Neural cell (in vitro differentiated cells): ENCODE results near the gene CFAP210. TPM values are rescaled to one million over a fixed set of nuclear protein-coding genes. Genes with fewer than 3 reads are reported as not detected.

Experiments used
- H2AFZ ChIP-seq: fragments of 200-600, 300-800 bp; sonication (generic), shearing (Covaris generic); 2 replicates; pipeline ENCODE4 v1.6.0; 2014; ENCODE audit warnings: low read depth, mild to moderate bottlenecking, antibody characterized with exemption, low read length, moderate library complexity
- H3F3A ChIP-seq: fragments of 200-600 bp; shearing (Covaris generic); 2 replicates; pipeline ENCODE4 v1.6.1; 2016; ENCODE audit warnings: mild to moderate bottlenecking, moderate library complexity, mixed read lengths, antibody characterized with exemption, low read length; ENCODE audit not compliant: insufficient read depth, poor library complexity, severe bottlenecking
- H3K27ac ChIP-seq: fragments of 200-600, 300-800 bp; sonication (generic), shearing (Covaris generic); 2 replicates; pipeline ENCODE4 v1.5.1; 2014; ENCODE audit warnings: mild to moderate bottlenecking, low read length, moderate library complexity
- H3K27me3 ChIP-seq: fragments of 300-800, 200-600 bp; sonication (generic), shearing (Covaris generic); 2 replicates; pipeline ENCODE4 v1.6.0; 2014; ENCODE audit warnings: mild to moderate bottlenecking, low read depth, low read length, moderate library complexity; ENCODE audit not compliant: insufficient read depth
- H3K36me3 ChIP-seq: fragments of 300-800, 200-600 bp; sonication (generic), shearing (Covaris generic); 2 replicates; pipeline ENCODE4 v1.5.1; 2014; ENCODE audit warnings: mild to moderate bottlenecking, antibody characterized with exemption, low read length, moderate library complexity; ENCODE audit not compliant: insufficient read depth
- H3K4me2 ChIP-seq: fragments of 300-800, 200-600 bp; sonication (generic), shearing (Covaris generic); 2 replicates; pipeline ENCODE4 v1.6.0; 2014; ENCODE audit warnings: mild to moderate bottlenecking, low read length
- H3K4me3 ChIP-seq: fragments of 300-800, 200-600 bp; sonication (generic), shearing (Covaris generic); 2 replicates; pipeline ENCODE4 v1.5.1; 2014; ENCODE audit warnings: mild to moderate bottlenecking, low read length, moderate library complexity
- H3K79me2 ChIP-seq: fragments of 200-600 bp; shearing (Covaris generic); replicated peaks from 2 replicates; pipeline ENCODE4 v1.6.0; 2014; ENCODE audit warnings: mild to moderate bottlenecking, low read length, moderate library complexity; ENCODE audit not compliant: insufficient read depth
- H3K9ac ChIP-seq: fragments of 300-800, 200-600 bp; sonication (generic), shearing (Covaris generic); 2 replicates; pipeline ENCODE4 v1.6.1; 2016; ENCODE audit warnings: mild to moderate bottlenecking, low read length, mixed read lengths
- H3K9me2 ChIP-seq: fragments of 200-600 bp; shearing (Covaris generic); 2 replicates; pipeline ENCODE4 v1.6.1; 2016; ENCODE audit warnings: mild to moderate bottlenecking, low read length, mixed read lengths; ENCODE audit not compliant: insufficient read depth
- H3K9me3 ChIP-seq: fragments of 200-600, 300-800 bp; sonication (generic), shearing (Covaris generic); 2 replicates; pipeline ENCODE4 v1.6.1; 2016; ENCODE audit warnings: mild to moderate bottlenecking, mixed run types, low read length, moderate library complexity, mixed read lengths
- H4K20me1 ChIP-seq: fragments of 200-600 bp; shearing (Covaris generic); 2 replicates; pipeline ENCODE4 v1.6.1; 2016; ENCODE audit warnings: mild to moderate bottlenecking, mixed run types; ENCODE audit not compliant: insufficient read depth
- EP300 ChIP-seq: fragments of 450-650 bp; conservative IDR thresholded peaks from 2 replicates; pipeline ENCODE4 v1.6.1; 2014; ENCODE audit warnings: antibody characterized with exemption, mild to moderate bottlenecking, moderate library complexity; ENCODE audit not compliant: poor library complexity, severe bottlenecking
- EZH2 ChIP-seq: fragments of 200-600, 300-800 bp; shearing (Covaris generic), sonication (generic); IDR thresholded peaks from 2 replicates; pipeline ENCODE4 v1.6.1; 2014; ENCODE audit warnings: antibody characterized with exemption, low read length, borderline replicate concordance, mild to moderate bottlenecking; ENCODE audit not compliant: insufficient read depth, poor library complexity, severe bottlenecking
- MXI1 ChIP-seq: fragments of 450-650 bp; conservative IDR thresholded peaks from 2 replicates; pipeline ENCODE4 v1.6.1; 2014; ENCODE audit warnings: antibody characterized with exemption, mild to moderate bottlenecking; ENCODE audit not compliant: poor library complexity, severe bottlenecking
- POLR2AphosphoS5 ChIP-seq: IDR thresholded peaks from 2 replicates; pipeline ENCODE4 v1.6.1; 2012
- RAD21 ChIP-seq: fragments of 450-650 bp; conservative IDR thresholded peaks from 2 replicates; pipeline ENCODE4 v1.6.1; 2014; ENCODE audit warnings: antibody characterized with exemption, mild to moderate bottlenecking, moderate library complexity
- SMC3 ChIP-seq: fragments of 450-650 bp; conservative IDR thresholded peaks from 2 replicates; pipeline ENCODE4 v1.6.1; 2014; ENCODE audit warnings: antibody characterized with exemption, mild to moderate bottlenecking, moderate library complexity; ENCODE audit not compliant: poor library complexity
- TAF1 ChIP-seq: IDR thresholded peaks from 2 replicates; pipeline ENCODE4 v1.6.1; 2012; ENCODE audit warnings: low read depth
- polyA plus RNA-seq: library from polyadenylated mRNA; depleted of rRNA; stranded (reverse); fragments of >200 nt; gene quantifications from 2 replicates; pipeline ENCODE4 v1.2.3, GENCODE V29; 2014
- TF ChIP-seq, protein P1 (sequence below): fragments of 450-650 bp; IDR thresholded peaks from 2 replicates; pipeline ENCODE4 v1.5.1; 2014; ENCODE audit warnings: antibody characterized with exemption, mild to moderate bottlenecking, moderate library complexity; ENCODE audit not compliant: poor library complexity, severe bottlenecking
- TF ChIP-seq, protein P2 (sequence below): IDR thresholded peaks from 2 replicates; pipeline ENCODE4 v1.6.1; 2012; ENCODE audit warnings: borderline replicate concordance

The CFAP210 gene
- polyA plus RNA-seq, 1 donor from 2014 or later = 0.20 TPM

DNA sequence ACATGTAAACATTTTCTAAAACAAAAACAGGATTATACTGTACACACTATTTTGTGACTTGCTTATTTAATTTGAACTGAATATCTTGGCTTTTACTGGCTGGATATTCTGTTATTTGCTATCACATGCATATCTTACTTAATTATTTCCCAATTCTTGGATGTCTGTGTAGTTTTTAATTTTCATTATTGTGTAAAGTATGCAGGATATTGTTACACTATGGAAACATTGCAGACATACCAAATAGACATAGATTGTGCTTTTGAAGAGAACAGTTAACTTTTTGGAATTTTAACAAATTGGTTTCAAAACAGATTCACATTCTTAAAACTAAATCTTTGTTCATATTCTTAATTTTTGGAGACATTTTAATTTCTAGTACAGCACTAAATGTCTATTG, 2.2 kb upstream of the CFAP210 start:
- Histone ChIP-seq H3K9me2 (no peaks in the 10 kb centered on the region), H3K9me3 (no peaks in the 10 kb centered on the region), H3K79me2 (peaks cover 18% of the 10 kb centered on the region), H3F3A (no peaks in the 10 kb centered on the region), H3K4me3 (no peak overlapping the region), H3K36me3 (no peaks in the 10 kb centered on the region), H3K9ac (no peak overlapping the region), H2AFZ (no peak overlapping the region), H3K4me2 (no peak overlapping the region), H3K27me3 (no peaks in the 10 kb centered on the region), H3K27ac (no peak overlapping the region), H4K20me1 (no peaks in the 10 kb centered on the region)
- no peak for TF ChIP-seq TAF1
- TF ChIP-seq, protein P1, sequence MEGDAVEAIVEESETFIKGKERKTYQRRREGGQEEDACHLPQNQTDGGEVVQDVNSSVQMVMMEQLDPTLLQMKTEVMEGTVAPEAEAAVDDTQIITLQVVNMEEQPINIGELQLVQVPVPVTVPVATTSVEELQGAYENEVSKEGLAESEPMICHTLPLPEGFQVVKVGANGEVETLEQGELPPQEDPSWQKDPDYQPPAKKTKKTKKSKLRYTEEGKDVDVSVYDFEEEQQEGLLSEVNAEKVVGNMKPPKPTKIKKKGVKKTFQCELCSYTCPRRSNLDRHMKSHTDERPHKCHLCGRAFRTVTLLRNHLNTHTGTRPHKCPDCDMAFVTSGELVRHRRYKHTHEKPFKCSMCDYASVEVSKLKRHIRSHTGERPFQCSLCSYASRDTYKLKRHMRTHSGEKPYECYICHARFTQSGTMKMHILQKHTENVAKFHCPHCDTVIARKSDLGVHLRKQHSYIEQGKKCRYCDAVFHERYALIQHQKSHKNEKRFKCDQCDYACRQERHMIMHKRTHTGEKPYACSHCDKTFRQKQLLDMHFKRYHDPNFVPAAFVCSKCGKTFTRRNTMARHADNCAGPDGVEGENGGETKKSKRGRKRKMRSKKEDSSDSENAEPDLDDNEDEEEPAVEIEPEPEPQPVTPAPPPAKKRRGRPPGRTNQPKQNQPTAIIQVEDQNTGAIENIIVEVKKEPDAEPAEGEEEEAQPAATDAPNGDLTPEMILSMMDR = no peak
- TF ChIP-seq RAD21 = no peak
- no peak for TF ChIP-seq SMC3
- no peak for TF ChIP-seq EZH2
- TF ChIP-seq MXI1 = no peak
- TF ChIP-seq EP300 = no peak
- TF ChIP-seq POLR2AphosphoS5 = no peak
- TF ChIP-seq, protein P2, sequence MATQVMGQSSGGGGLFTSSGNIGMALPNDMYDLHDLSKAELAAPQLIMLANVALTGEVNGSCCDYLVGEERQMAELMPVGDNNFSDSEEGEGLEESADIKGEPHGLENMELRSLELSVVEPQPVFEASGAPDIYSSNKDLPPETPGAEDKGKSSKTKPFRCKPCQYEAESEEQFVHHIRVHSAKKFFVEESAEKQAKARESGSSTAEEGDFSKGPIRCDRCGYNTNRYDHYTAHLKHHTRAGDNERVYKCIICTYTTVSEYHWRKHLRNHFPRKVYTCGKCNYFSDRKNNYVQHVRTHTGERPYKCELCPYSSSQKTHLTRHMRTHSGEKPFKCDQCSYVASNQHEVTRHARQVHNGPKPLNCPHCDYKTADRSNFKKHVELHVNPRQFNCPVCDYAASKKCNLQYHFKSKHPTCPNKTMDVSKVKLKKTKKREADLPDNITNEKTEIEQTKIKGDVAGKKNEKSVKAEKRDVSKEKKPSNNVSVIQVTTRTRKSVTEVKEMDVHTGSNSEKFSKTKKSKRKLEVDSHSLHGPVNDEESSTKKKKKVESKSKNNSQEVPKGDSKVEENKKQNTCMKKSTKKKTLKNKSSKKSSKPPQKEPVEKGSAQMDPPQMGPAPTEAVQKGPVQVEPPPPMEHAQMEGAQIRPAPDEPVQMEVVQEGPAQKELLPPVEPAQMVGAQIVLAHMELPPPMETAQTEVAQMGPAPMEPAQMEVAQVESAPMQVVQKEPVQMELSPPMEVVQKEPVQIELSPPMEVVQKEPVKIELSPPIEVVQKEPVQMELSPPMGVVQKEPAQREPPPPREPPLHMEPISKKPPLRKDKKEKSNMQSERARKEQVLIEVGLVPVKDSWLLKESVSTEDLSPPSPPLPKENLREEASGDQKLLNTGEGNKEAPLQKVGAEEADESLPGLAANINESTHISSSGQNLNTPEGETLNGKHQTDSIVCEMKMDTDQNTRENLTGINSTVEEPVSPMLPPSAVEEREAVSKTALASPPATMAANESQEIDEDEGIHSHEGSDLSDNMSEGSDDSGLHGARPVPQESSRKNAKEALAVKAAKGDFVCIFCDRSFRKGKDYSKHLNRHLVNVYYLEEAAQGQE = no peak

DNA sequence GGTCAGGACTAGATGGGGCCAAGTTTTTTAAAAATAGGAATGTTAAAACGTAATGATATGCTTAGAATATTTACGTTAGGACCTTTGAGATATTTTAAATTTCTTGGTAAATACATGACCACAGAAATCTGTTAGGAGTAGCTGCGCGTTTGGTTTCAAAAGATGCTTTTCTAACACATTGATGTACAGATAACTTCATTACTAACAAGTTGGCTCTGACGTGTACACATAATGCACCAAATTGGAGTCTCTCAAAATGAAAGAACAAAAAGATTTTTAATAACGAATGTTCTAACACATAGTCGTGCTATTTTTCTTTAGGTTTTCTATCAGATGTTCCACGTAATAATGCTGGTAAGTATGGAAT, 672 bp upstream of the CFAP210 start:
- H3K9me2 ChIP-seq = no peaks in the 10 kb centered on the region
- H3K79me2 ChIP-seq = peaks cover 18% of the 10 kb centered on the region
- H4K20me1 ChIP-seq = no peaks in the 10 kb centered on the region
- peak overlapping the region; percentile 43 for H2AFZ ChIP-seq
- peak overlapping the region; percentile 60 for H3K4me2 ChIP-seq
- H3K4me3 ChIP-seq = peak overlapping the region; percentile 85
- no peaks in the 10 kb centered on the region for H3K9me3 ChIP-seq
- no peaks in the 10 kb centered on the region for H3K36me3 ChIP-seq
- no peaks in the 10 kb centered on the region for H3F3A ChIP-seq
- H3K27me3 ChIP-seq = no peaks in the 10 kb centered on the region
- TF ChIP-seq POLR2AphosphoS5 (no peak), TAF1 (no peak), SMC3 (no peak), EP300 (no peak), MXI1 (no peak), EZH2 (no peak), RAD21 (no peak)
- TF ChIP-seq, protein P1 = no peak
- TF ChIP-seq, protein P2 = no peak
- peak overlapping the region; percentile 85 for H3K27ac ChIP-seq
- peak overlapping the region; percentile 82 for H3K9ac ChIP-seq
